Aorta (tissue), 5 donors: ENCODE results near the gene PTPRD. TPM values are rescaled to one million over a fixed set of nuclear protein-coding genes. Genes with fewer than 3 reads are reported as not detected.

Source experiments
- ATAC-seq: fragments of 200-7000 bp; cut with Tn5 transposase; one replicate; pipeline ENCODE4 v1.9.1; 2022; ENCODE audit warnings: moderate library complexity; ENCODE audit not compliant: low FRiP score
- DNase-seq, 2 donors: peaks; one replicate each; pipeline ENCODE4 v3.0.0-alpha.2; 2020
- H3K27ac ChIP-seq, 2 donors: one replicate each; pipeline ENCODE4 v1.5.1; 2013; ENCODE audit warnings: low read length in 2 of 2, mild to moderate bottlenecking in 2 of 2, moderate library complexity in 2 of 2, control low read depth in 1 of 2, inconsistent platforms in 1 of 2, low read depth in 1 of 2
- H3K27me3 ChIP-seq, 2 donors: one replicate each; pipeline ENCODE4 v1.6.1; 2013; ENCODE audit warnings: control low read depth in 1 of 2, low read length in 1 of 2, mild to moderate bottlenecking in 1 of 2, moderate library complexity in 1 of 2; ENCODE audit not compliant: insufficient read depth in 2 of 2, control insufficient read depth in 1 of 2
- H3K36me3 ChIP-seq, 2 donors: one replicate each; pipeline ENCODE4 v1.6.1; 2013; ENCODE audit warnings: control low read depth in 1 of 2, low read length in 1 of 2, mild to moderate bottlenecking in 1 of 2; ENCODE audit not compliant: insufficient read depth in 2 of 2, control insufficient read depth in 1 of 2
- H3K4me1 ChIP-seq, 2 donors: one replicate each; pipeline ENCODE4 v1.6.1; 2013; ENCODE audit warnings: low read length in 2 of 2, control low read depth in 1 of 2, mild to moderate bottlenecking in 1 of 2, moderate library complexity in 1 of 2; ENCODE audit not compliant: insufficient read depth in 2 of 2, control insufficient read depth in 1 of 2
- H3K4me3 ChIP-seq, 2 donors: one replicate each; pipeline ENCODE4 v1.5.1; 2013; ENCODE audit warnings: low read length in 2 of 2, control low read depth in 1 of 2, mild to moderate bottlenecking in 1 of 2
- H3K9me3 ChIP-seq: one replicate; pipeline ENCODE4 v1.6.1; 2013; ENCODE audit warnings: mild to moderate bottlenecking, low read length; ENCODE audit not compliant: control insufficient read depth
- WGBS, 2 donors: extraction: QIAGEN DNeasy Blood & Tissue Kit; methylation state at CpG; one replicate each; pipeline ENCODE4 v1.1.7; 2013; 5-methylcytosine and 5-hydroxymethylcytosine counted together
- intact Hi-C, 2 donors: fragments of 100-400 bp; cut with DNase I; formaldehyde crosslinking; loops; one replicate each; pipeline versions ENCODE4 v1.14.2 to v1.15.0; 2022
- polyA plus RNA-seq, 2 donors: library from polyadenylated mRNA; stranded (reverse); fragments of 200-250 nt; gene quantifications; one replicate each; pipeline ENCODE4 v1.2.3, GENCODE V29; 2013
- total RNA-seq, 2 donors: library from RNA; stranded (reverse); fragmentation: NEBNext Ultra II Directional; extraction: Animal tissue kit (Norgen Biotek cat#: 25700); gene quantifications; one replicate each; pipeline ENCODE4 v1.2.1, GENCODE V29; 2021
- donor health status: healthy with polysubstance abuse.
- donor health status: Bipolar disorder and iron deficiency.
- donor health status: DM: no; HTN: no; CAD: no.
- donor health status: DM: no; HTN: no; CAD: no.
- donor health status: DM: yes; HTN: yes; CAD: no.

The PTPRD gene
- total and polyA plus RNA-seq, 4 donors, result 1.5 to 92.0 (median 29.4) TPM

DNA sequence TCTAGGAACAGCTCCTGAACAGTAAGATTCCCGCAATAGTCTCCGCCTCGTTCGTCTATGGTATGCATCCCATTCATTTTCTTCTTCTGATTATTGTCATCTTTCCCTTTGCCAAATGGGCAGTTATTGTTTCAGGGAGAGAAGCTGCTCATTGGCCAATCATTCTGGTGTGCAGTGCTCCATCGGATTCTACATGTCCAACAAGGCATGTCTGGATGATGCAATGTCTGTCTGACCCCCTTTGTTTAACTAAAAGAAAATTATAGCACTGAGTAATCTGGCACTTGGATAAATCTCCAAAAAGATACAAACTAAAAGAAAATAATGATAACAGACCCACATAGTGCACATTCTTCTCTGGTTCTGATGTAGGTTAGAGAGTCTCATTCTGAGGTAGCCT lies 2297.6 kb downstream of the PTPRD start:
- Histone ChIP-seq H3K36me3 (no peaks in the 10 kb centered on the region), H3K4me1 (no peaks in the 10 kb centered on the region), H3K27me3 (no peaks in the 10 kb centered on the region), H3K4me3 (no peak overlapping the region), H3K9me3 (no peaks in the 10 kb centered on the region), H3K27ac (no peak overlapping the region)
- no peak for DNase-seq
- 55 to 60% methylated on average over 5 of the region's 5 CpGs for WGBS, 2 donors
- intact Hi-C loops, result no loop called here
- no peak for ATAC-seq

DNA sequence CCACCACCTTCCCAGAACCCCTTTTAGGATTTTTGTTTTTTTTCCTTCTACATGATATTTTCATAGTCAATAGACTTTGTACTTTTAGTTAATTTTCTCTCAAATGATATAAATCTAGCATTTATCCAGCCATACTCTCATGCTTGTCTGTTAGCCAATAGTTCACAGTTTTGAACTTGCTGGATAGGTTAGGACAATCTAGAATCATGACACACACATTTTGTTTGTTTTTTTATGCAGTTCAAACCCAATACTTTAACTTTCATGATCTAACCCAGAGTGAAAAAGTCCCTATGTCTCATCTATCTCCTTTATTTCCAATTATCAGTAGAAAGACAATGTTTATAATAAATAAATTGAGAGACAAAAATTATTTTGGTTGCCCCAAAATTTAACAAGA lies 2303.5 kb downstream of the PTPRD start:
- ATAC-seq (no peak), DNase-seq (no peak)
- H3K27me3 ChIP-seq, result no peaks in the 10 kb centered on the region
- no peaks in the 10 kb centered on the region for H3K4me1 ChIP-seq
- H3K27ac ChIP-seq, result no peak overlapping the region
- no peak overlapping the region for H3K4me3 ChIP-seq
- H3K36me3 ChIP-seq, result no peaks in the 10 kb centered on the region
- intact Hi-C loops, result no loop called here
- no peaks in the 10 kb centered on the region for H3K9me3 ChIP-seq

DNA sequence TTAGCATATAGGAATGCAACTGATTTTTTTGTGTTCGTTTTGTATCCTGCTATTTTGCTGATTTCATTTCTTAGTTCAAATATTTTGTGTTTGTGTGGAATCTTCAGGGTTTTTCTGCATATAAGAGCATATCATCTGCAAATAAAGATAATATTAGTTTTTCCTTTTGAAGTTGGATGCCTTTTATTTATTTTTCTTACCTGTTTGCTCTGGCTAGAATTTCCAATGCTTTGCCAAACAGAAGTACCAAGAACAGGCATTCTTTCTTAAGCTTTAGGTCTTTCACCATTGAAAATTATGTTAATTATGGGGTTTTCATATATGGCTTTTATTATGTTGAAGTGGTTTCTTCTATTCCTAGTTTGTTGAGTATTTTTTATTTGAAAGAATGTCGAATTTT lies 2308.1 kb downstream of the PTPRD start:
- DNase-seq (no peak), ATAC-seq (no peak)
- no peaks in the 10 kb centered on the region for H3K9me3 ChIP-seq
- WGBS, 2 donors, result 64 to 85% methylated on average over 2 of the region's 2 CpGs
- no peaks in the 10 kb centered on the region for H3K4me1 ChIP-seq
- no peak overlapping the region for H3K27ac ChIP-seq
- no peaks in the 10 kb centered on the region for H3K36me3 ChIP-seq
- intact Hi-C loops, result no loop called here
- H3K27me3 ChIP-seq, result no peaks in the 10 kb centered on the region
- H3K4me3 ChIP-seq, result no peak overlapping the region

DNA sequence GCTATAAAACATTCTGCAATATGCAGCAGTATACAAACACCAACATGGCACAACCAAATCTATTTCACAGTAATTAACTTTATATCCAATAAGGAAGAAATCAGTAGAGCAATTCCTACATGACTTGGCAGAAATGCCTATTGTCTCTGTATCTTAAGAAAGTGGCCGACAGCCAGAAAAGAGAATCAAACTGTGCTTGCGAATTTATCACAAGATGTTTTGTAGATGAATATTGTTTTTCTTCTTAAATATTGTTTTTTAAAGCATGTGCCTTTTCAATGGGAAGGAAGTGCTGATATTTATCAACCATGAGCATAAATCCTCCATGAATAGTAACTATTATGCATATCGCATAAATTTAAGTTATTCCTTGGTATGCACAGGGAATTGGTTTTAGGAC lies 2311.5 kb downstream of the PTPRD start:
- no peaks in the 10 kb centered on the region for H3K36me3 ChIP-seq
- no peak overlapping the region for H3K27ac ChIP-seq
- intact Hi-C loops, result no loop called here
- H3K9me3 ChIP-seq, result no peaks in the 10 kb centered on the region
- H3K4me1 ChIP-seq, result no peaks in the 10 kb centered on the region
- DNase-seq (no peak), ATAC-seq (no peak)
- WGBS, 2 donors, result 88 to 91% methylated on average over 3 of the region's 3 CpGs
- no peak overlapping the region for H3K4me3 ChIP-seq
- no peaks in the 10 kb centered on the region for H3K27me3 ChIP-seq

DNA sequence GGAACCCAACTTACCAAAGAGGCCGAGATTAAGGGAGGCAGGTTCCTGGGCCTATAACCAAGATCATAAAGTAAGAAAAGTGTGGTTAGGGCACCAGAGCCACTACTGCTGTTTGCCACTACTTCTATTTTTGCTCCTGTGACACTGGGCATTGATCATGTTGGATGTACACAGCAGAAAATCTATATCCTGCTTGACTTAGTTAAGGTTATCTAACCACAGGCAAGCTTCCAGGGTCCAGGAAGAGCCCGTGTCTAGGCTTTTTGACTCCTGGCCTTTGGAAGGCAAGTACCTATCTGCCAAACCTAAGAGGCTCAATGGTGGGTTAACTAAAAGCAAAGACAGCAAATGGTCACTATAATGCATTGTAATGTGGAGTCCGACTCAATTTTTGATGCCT lies 2315.8 kb downstream of the PTPRD start:
- 92 to 94% methylated on average over 3 of the region's 3 CpGs for WGBS, 2 donors
- Histone ChIP-seq H3K9me3 (no peaks in the 10 kb centered on the region), H3K36me3 (no peaks in the 10 kb centered on the region), H3K4me3 (no peak overlapping the region), H3K4me1 (peaks cover 0 to 2% of the 10 kb centered on the region in 2 donors), H3K27ac (no peak overlapping the region), H3K27me3 (no peaks in the 10 kb centered on the region)
- ATAC-seq (no peak), DNase-seq (no peak)
- intact Hi-C loops, result no loop called here

DNA sequence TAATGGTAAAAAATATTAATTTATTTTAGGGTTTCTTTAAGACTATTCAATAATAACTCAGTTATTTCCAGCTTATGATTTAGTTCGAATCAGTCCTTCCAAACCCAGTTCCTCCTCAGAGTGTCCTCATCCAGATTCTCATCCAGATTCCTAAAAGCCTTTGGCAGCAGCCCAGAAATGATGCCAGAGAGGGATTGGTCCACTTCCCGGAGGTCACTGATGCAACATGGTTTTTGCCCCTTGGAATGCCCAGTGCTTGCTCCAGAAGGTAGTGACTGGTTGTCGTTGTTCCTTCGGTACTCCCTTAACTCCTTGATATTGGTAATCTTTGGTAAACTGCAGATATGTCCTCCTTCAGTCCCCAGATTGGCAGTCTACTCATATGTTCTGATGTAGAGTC lies 2320.1 kb downstream of the PTPRD start:
- 35 to 48% methylated on average over 4 of the region's 4 CpGs for whole genome bisulfite sequencing, 2 donors

DNA sequence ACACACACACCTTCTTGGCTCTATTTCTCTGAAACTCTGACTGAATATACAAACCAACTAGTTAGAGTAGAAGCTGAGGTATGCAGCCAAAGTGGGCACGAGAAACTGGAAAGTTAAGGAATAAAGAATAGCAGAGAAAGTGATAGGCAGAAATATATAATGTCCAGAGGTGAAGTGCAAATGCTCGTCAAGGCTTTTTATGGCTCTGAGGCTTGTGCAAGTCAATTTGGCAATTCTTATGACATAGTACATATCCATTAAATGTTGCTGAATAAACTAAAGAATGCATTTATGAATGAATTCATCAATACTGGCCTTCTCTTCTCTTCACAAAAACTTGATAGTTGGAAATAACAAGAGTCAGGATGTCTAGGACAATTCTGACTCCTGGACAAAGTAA lies 2323.1 kb downstream of the PTPRD start:
- peaks cover 0 to 2% of the 10 kb centered on the region in 2 donors for H3K4me1 ChIP-seq
- ATAC-seq (no peak), DNase-seq (no peak)
- no peak overlapping the region for H3K4me3 ChIP-seq
- H3K9me3 ChIP-seq, result no peaks in the 10 kb centered on the region
- no peaks in the 10 kb centered on the region for H3K27me3 ChIP-seq
- no peaks in the 10 kb centered on the region for H3K36me3 ChIP-seq
- 28 to 31% methylated on average over 2 of the region's 2 CpGs for WGBS, 2 donors
- intact Hi-C loops, result no loop called here
- no peak overlapping the region for H3K27ac ChIP-seq

More for the DNA sequence above, 2320.1 kb downstream of the PTPRD start:
- ATAC-seq (no peak), DNase-seq (no peak)
- intact Hi-C loops, result no loop called here
- no peaks in the 10 kb centered on the region for H3K9me3 ChIP-seq
- no peak overlapping the region for H3K27ac ChIP-seq
- H3K4me3 ChIP-seq, result no peak overlapping the region
- H3K4me1 ChIP-seq, result peaks cover 0 to 2% of the 10 kb centered on the region in 2 donors
- H3K27me3 ChIP-seq, result no peaks in the 10 kb centered on the region
- H3K36me3 ChIP-seq, result no peaks in the 10 kb centered on the region

DNA sequence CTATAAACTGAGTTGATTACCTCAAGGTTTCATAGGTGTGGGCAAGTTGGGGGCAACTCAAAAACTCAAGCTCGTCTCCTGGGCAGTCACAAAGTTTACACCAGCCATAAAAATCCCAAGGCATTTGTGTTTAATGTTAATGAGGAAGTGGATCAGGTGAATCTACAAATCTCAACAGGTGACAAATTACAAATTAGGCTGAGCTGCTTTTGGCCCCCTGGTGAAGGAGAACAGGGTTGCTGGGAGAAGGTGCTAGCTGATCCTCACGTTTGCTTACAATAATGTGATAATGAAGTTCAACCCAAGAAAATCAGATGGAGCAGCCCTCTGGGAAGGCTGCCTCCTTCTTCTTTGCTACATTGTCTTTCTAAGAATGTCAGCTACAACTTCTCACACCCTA lies 2324.8 kb downstream of the PTPRD start:
- no peak overlapping the region for H3K4me3 ChIP-seq
- H3K27me3 ChIP-seq, result no peaks in the 10 kb centered on the region
- no peaks in the 10 kb centered on the region for H3K9me3 ChIP-seq
- no peak for ATAC-seq
- 89 to 96% methylated on average over 2 of the region's 2 CpGs for WGBS, 2 donors
- intact Hi-C loops, result no loop called here
- DNase-seq, result no peak
- peaks cover 0 to 1% of the 10 kb centered on the region in 2 donors for H3K4me1 ChIP-seq
- no peaks in the 10 kb centered on the region for H3K36me3 ChIP-seq
- no peak overlapping the region for H3K27ac ChIP-seq

DNA sequence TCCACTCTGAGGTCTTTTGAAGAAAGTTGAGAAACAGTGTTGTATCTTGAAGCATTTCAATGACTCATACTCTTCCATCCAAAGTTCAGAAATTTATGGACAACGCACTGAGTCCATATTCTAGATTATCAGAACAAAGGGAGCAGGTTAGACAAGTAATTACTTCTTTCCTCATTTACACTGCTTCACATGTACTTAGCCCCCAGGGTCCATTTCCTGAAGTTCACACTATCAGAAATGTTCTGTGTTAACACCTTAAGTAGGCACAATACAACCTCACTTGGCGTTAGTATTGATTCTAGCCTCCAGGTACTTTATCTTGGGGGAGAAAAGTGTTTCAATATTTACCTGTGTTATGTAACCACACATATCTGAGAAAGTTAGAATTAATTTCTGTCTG lies 2325.3 kb downstream of the PTPRD start:
- intact Hi-C loops, result no loop called here
- ATAC-seq (no peak), DNase-seq (no peak)
- Histone ChIP-seq H3K4me1 (no peaks in the 10 kb centered on the region), H3K36me3 (no peaks in the 10 kb centered on the region), H3K4me3 (no peak overlapping the region), H3K9me3 (no peaks in the 10 kb centered on the region), H3K27ac (no peak overlapping the region), H3K27me3 (no peaks in the 10 kb centered on the region)
- WGBS, 2 donors, result 92% methylated on average over 2 of the region's 2 CpGs
